Epithelial cell of esophagus (primary cell): ENCODE measurements around the gene KERA.

Experiments
- DNase-seq: peaks from one replicate; pipeline ENCODE4 v3.0.0; 2010; ENCODE audit warnings: low read depth
- H3K4me3 ChIP-seq: 2 replicates; pipeline ENCODE4 v1.5.1; 2011; ENCODE audit warnings: mild to moderate bottlenecking, low read length, control low read depth
- CTCF ChIP-seq: IDR thresholded peaks from 2 replicates; pipeline ENCODE4 v1.5.1; 2011; ENCODE audit warnings: low read depth, mild to moderate bottlenecking, low read length, control low read depth, inconsistent platforms; ENCODE audit not compliant: insufficient read depth; ENCODE audit errors: missing control alignments

The KERA gene

GRCh38 chr12:91043408-91043807 lies 14.4 kb downstream of the KERA start:
- no peak for DNase-seq
- TF ChIP-seq CTCF: no peak
- no peak overlapping the region for H3K4me3 ChIP-seq

GRCh38 chr12:91040096-91040755 lies 17.6 kb downstream of the KERA start:
- peak; percentile 47 for DNase-seq
- H3K4me3 ChIP-seq: no peak overlapping the region
- TF ChIP-seq CTCF: no peak

- no peak for TF ChIP-seq CTCF
- DNase-seq: no peak
- no peak overlapping the region for H3K4me3 ChIP-seq
Measured at GRCh38 chr12:91037276-91037675, 20.5 kb downstream of the KERA start.

DNA sequence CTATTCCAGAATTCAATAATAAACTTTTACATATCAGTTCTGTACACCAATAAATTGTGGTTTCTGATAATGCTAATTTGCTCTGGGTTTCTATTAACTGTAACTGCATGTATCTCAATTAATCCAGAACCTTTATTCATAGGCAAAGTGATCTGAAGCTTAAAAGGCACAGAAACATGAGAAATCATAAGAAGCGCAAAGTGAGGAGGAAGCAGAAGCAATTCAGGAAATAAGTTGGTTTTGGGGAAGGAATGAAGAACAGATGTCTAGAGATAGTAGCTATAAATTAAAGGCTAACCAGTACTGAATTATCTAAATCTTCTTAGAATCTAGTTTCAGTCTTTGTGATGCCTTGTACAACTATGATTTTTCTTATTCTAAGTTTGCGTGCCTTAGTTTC lies 24.6 kb downstream of the KERA start:
- no peak for DNase-seq
- TF ChIP-seq CTCF: no peak

DNA sequence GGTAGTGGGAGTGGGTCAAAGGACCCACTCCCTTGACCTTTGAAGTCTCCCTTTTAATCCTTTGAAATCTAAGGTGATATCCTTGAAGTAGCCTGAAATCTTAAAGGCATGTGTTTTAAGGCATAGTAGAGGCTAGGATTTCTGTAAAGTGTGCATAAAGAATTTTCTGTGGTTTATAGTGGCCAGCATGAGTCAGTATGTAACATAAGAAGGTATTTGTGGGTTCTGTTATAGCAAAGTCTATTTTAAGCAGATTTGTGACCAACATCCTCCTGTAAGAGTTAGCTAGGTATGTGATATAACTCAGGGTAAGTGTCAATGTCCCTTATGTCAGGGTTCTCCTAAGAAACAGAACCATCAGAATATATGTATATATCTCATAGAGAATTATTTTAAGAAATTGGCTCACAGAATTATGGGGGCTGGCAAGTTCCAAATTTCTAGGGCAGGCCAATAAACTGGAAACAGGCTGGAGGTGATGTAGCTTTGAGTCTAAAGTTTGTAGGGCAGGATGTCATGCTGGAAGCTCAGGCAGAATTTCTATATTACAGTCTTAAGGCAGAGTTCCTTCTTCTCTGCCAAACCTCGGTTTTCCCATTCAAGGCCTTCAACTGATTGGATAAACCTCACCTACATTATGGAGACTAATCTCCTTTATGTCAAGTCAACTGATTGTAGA lies 34.4 kb downstream of the KERA start:
- TF ChIP-seq CTCF: no peak
- no peak overlapping the region for H3K4me3 ChIP-seq
- peak; percentile 55 for DNase-seq

More for the DNA sequence above, 24.6 kb downstream of the KERA start:
- H3K4me3 ChIP-seq: no peak overlapping the region

DNA sequence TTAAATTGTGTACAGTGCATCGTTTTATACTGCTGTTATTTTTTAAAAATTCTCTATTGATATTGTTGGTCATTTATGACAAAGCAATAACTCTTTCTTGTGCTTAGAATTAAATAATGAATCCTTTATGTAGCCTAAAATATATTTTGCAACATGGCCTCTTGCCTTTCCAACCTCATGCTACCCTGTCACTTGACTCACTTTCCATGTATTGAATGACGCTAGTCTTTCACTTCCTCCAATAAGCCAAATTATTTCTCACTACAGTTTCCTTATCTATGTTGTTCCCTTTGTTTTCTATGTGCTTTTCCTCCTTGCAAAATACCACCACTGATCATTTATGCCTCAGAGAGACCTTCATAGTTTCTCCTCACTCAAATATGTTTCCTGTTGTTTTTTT lies 36.7 kb downstream of the KERA start:
- no peak overlapping the region for H3K4me3 ChIP-seq
- no peak for TF ChIP-seq CTCF

GRCh38 chr12:91019455-91019854 lies 38.4 kb downstream of the KERA start:
- no peak for TF ChIP-seq CTCF
- no peak overlapping the region for H3K4me3 ChIP-seq
- DNase-seq: no peak

More for the DNA sequence above, 36.7 kb downstream of the KERA start:
- DNase-seq: no peak
